H1 (cell line): ENCODE measurements around the gene HEBP1. TPM values are rescaled to one million over a fixed set of nuclear protein-coding genes. Genes with fewer than 3 reads are reported as not detected.

Source experiments
- CTCF ChIA-PET: fragments of 300-600 bp; sonication (Branson Sonifier 250); formaldehyde crosslinking; loops from one replicate; lab custom pipeline; 2021; ENCODE audit not compliant: partially characterized antibody; lab: Charles Lee
- POLR2A ChIA-PET: fragments of 300-600 bp; sonication (Branson Sonifier 250); formaldehyde crosslinking; loops from one replicate; lab custom pipeline; 2021; ENCODE audit warnings: inconsistent platforms; ENCODE audit not compliant: partially characterized antibody; lab: Charles Lee
- DNase-seq, 2 experiments: peaks; one replicate each; pipeline versions ENCODE4 v3.0.0 to v3.0.0-alpha.2; 2010 to 2022; ENCODE audit warnings: low spot score in 2 of 2, low read depth in 1 of 2, mixed read lengths in 1 of 2
- FAIRE-seq: peaks from 2 replicates; lab custom pipeline; 2011; peaks lifted over from hg19 to GRCh38; lab: Jason Lieb, UNC
- H2AFZ ChIP-seq: 2 replicates; pipeline ENCODE4 v1.8.1; 2012; ENCODE audit warnings: low read length, inconsistent platforms
- H2AK5ac ChIP-seq: 2 replicates; pipeline ENCODE4 v1.6.1; 2013; ENCODE audit warnings: low read depth, low read length
- H2BK120ac ChIP-seq: replicated peaks from 2 replicates; pipeline ENCODE3; 2013; ENCODE audit warnings: low read depth, low read length, inconsistent platforms
- H2BK12ac ChIP-seq: 2 replicates; pipeline ENCODE4 v1.6.1; 2013; ENCODE audit warnings: low read depth, low read length
- H2BK15ac ChIP-seq: 2 replicates; pipeline ENCODE4 v1.6.1; 2013; ENCODE audit warnings: low read length
- H2BK20ac ChIP-seq: 2 replicates; pipeline ENCODE4 v1.6.1; 2013; ENCODE audit warnings: low read length
- H2BK5ac ChIP-seq: 2 replicates; pipeline ENCODE4 v1.6.1; 2013; ENCODE audit warnings: low read depth, low read length
- H3K14ac ChIP-seq: 2 replicates; pipeline ENCODE4 v1.6.1; 2013; ENCODE audit warnings: inconsistent platforms; ENCODE audit not compliant: insufficient read length
- H3K18ac ChIP-seq: 2 replicates; pipeline ENCODE4 v1.6.1; 2013; ENCODE audit warnings: low read length; ENCODE audit errors: extremely low read depth
- H3K23ac ChIP-seq: 2 replicates; pipeline ENCODE4 v1.6.1; 2013; ENCODE audit warnings: inconsistent platforms; ENCODE audit not compliant: insufficient read length
- H3K23me2 ChIP-seq: 2 replicates; pipeline ENCODE4 v1.6.1; 2013; ENCODE audit warnings: low read depth, low read length
- H3K27ac ChIP-seq: 2 replicates; pipeline ENCODE4 v1.6.1; 2011; ENCODE audit warnings: low read depth, low read length, inconsistent platforms
- H3K27me3 ChIP-seq, 4 experiments: replicated peaks in 1 of 4; 1 replicate in 1 of 4; 2 replicates in 3 of 4; pipeline versions ENCODE4 v1.6.1 to v1.8.1; 2011 to 2013; ENCODE audit warnings: low read length in 3 of 4, mild to moderate bottlenecking in 3 of 4, inconsistent platforms in 2 of 4, mixed read lengths in 2 of 4, moderate library complexity in 1 of 4; ENCODE audit not compliant: control insufficient read depth in 3 of 4, insufficient read depth in 3 of 4; ENCODE audit errors: extremely low read depth in 1 of 4
- H3K36me3 ChIP-seq, 4 experiments: 2 replicates each; pipeline versions ENCODE4 v1.6.1 to v1.8.1; 2011 to 2013; ENCODE audit warnings: mild to moderate bottlenecking in 4 of 4, low read length in 3 of 4, moderate library complexity in 2 of 4, control low read depth in 1 of 4, inconsistent platforms in 1 of 4; ENCODE audit not compliant: insufficient read depth in 4 of 4, control insufficient read depth in 2 of 4
- H3K4ac ChIP-seq: replicated peaks from 2 replicates; pipeline ENCODE3; 2013; ENCODE audit warnings: low read length, low read depth, mixed read lengths, inconsistent platforms; ENCODE audit not compliant: insufficient read length
- H3K4me1 ChIP-seq, 4 experiments: replicated peaks in 1 of 4; 1 replicate in 1 of 4; 2 replicates in 3 of 4; pipeline versions ENCODE4 v1.6.1 to v1.8.1; 2011 to 2013; ENCODE audit warnings: low read length in 3 of 4, inconsistent platforms in 2 of 4, mixed read lengths in 1 of 4; ENCODE audit not compliant: insufficient read depth in 4 of 4, control insufficient read depth in 3 of 4
- H3K4me2 ChIP-seq, 2 experiments: 2 replicates each; pipeline versions ENCODE4 v1.6.1 to v1.8.1; 2011 to 2013; ENCODE audit warnings: low read depth in 2 of 2, low read length in 2 of 2, control low read depth in 1 of 2, inconsistent platforms in 1 of 2, mild to moderate bottlenecking in 1 of 2; ENCODE audit not compliant: insufficient read depth in 1 of 2
- H3K4me3 ChIP-seq, 4 experiments: fragments of 200-600, 300-600 bp in 1 of 4; sonication (generic), shearing (Covaris generic), sonication (Bioruptor Twin) in 1 of 4; 2 replicates each; pipeline versions ENCODE4 v1.5.1 to v1.8.1; 2011 to 2016; ENCODE audit warnings: low read length in 4 of 4, low read depth in 3 of 4, control low read depth in 2 of 4, inconsistent platforms in 2 of 4, mild to moderate bottlenecking in 2 of 4, mixed read lengths in 1 of 4, moderate library complexity in 1 of 4; ENCODE audit not compliant: insufficient read depth in 2 of 4; ENCODE audit errors: extremely low read depth in 1 of 4
- H3K56ac ChIP-seq: replicated peaks from 2 replicates; pipeline ENCODE3; 2013; ENCODE audit warnings: low read depth, mild to moderate bottlenecking, mixed read lengths, low read length, inconsistent platforms; ENCODE audit not compliant: insufficient read length
- H3K79me1 ChIP-seq: 2 replicates; pipeline ENCODE4 v1.6.1; 2013; ENCODE audit warnings: low read depth, low read length, control low read depth
- H3K79me2 ChIP-seq, 2 experiments: 2 replicates each; pipeline versions ENCODE4 v1.6.1 to v1.8.1; 2012 to 2013; ENCODE audit warnings: low read length in 2 of 2, mild to moderate bottlenecking in 2 of 2, inconsistent platforms in 1 of 2; ENCODE audit not compliant: insufficient read depth in 2 of 2, control insufficient read depth in 1 of 2
- H3K9ac ChIP-seq, 4 experiments: replicated peaks in 1 of 4; 1 replicate in 1 of 4; 2 replicates in 3 of 4; pipeline versions ENCODE4 v1.6.1 to v1.8.1; 2011 to 2013; ENCODE audit warnings: low read depth in 3 of 4, low read length in 3 of 4, control low read depth in 2 of 4, mild to moderate bottlenecking in 2 of 4, moderate library complexity in 2 of 4, inconsistent platforms in 1 of 4; ENCODE audit errors: extremely low read depth in 1 of 4
- H3K9me3 ChIP-seq, 2 experiments: 2 replicates each; pipeline versions ENCODE4 v1.6.1 to v1.8.1; 2012 to 2013; ENCODE audit warnings: mild to moderate bottlenecking in 2 of 2, moderate library complexity in 2 of 2, control low read depth in 1 of 2, inconsistent platforms in 1 of 2, low read depth in 1 of 2, low read length in 1 of 2, mixed read lengths in 1 of 2; ENCODE audit not compliant: insufficient read depth in 2 of 2
- H4K20me1 ChIP-seq, 2 experiments: replicated peaks in 1 of 2; 2 replicates each; pipeline versions ENCODE3 to v1.8.1; 2011 to 2013; ENCODE audit warnings: inconsistent platforms in 2 of 2, low read length in 2 of 2, mild to moderate bottlenecking in 1 of 2; ENCODE audit not compliant: insufficient read depth in 2 of 2, control insufficient read depth in 1 of 2
- H4K5ac ChIP-seq: 2 replicates; pipeline ENCODE4 v1.6.1; 2013; ENCODE audit warnings: low read length, low read depth, mixed read lengths, inconsistent platforms; ENCODE audit not compliant: insufficient read length
- H4K8ac ChIP-seq: 2 replicates; pipeline ENCODE4 v1.8.0; 2013; ENCODE audit warnings: mild to moderate bottlenecking, moderate library complexity, low read length, inconsistent platforms; ENCODE audit not compliant: insufficient read depth; ENCODE audit errors: extremely low read depth
- H4K91ac ChIP-seq: replicated peaks from 2 replicates; pipeline ENCODE3; 2013; ENCODE audit warnings: low read length, mixed read lengths, inconsistent platforms; ENCODE audit not compliant: insufficient read length
- CBX8 ChIP-seq: fragments of 300-800, 300-1000 bp; sonication (generic); IDR thresholded peaks from 2 replicates; pipeline ENCODE4 v1.7.1; 2016; ENCODE audit warnings: low read depth, low read length, borderline replicate concordance
- CHD2 ChIP-seq: IDR thresholded peaks from 2 replicates; pipeline ENCODE4 v1.6.1; 2012; ENCODE audit warnings: low read length, improper control_type of control experiment
- CTBP2 ChIP-seq: IDR thresholded peaks from 2 replicates; pipeline ENCODE4 v1.7.0; 2011; ENCODE audit warnings: borderline replicate concordance, mild to moderate bottlenecking, moderate library complexity, mixed read lengths, low read length; ENCODE audit not compliant: insufficient read depth, insufficient read length
- KDM1A ChIP-seq: fragments of 200-600, 300-600 bp; sonication (generic); IDR thresholded peaks from 2 replicates; pipeline ENCODE4 v1.7.1; 2016; ENCODE audit warnings: mild to moderate bottlenecking, low read length, borderline replicate concordance
- MAX ChIP-seq: IDR thresholded peaks from 2 replicates; pipeline ENCODE4 v1.6.1; 2012; ENCODE audit warnings: inconsistent platforms
- RBBP5 ChIP-seq: IDR thresholded peaks from 2 replicates; pipeline ENCODE4 v1.7.1; 2012; ENCODE audit warnings: low read depth, mild to moderate bottlenecking, inconsistent platforms, low read length, moderate library complexity, borderline replicate concordance
- RXRA ChIP-seq: IDR thresholded peaks from 2 replicates; pipeline ENCODE4 v1.6.1; 2011; ENCODE audit warnings: low read depth, mild to moderate bottlenecking, low read length, moderate library complexity; ENCODE audit not compliant: insufficient read depth
- SAP30 ChIP-seq: fragments of 300-600 bp; sonication (generic); IDR thresholded peaks from 2 replicates; pipeline ENCODE4 v1.7.1; 2012; ENCODE audit warnings: low read length, moderate library complexity, mild to moderate bottlenecking, inconsistent platforms; ENCODE audit not compliant: insufficient read depth, insufficient replicate concordance
- SUZ12 ChIP-seq: fragments of 200-600 bp; sonication (generic); IDR thresholded peaks from 2 replicates; pipeline ENCODE4 v1.6.1; 2012; ENCODE audit warnings: mild to moderate bottlenecking, inconsistent platforms, low read length, moderate library complexity, mixed read lengths
- WGBS, 2 experiments: shearing (Covaris generic) in 1 of 2; methylation state at CpG; one replicate each; pipeline versions ENCODE4 v1.1.6 to v1.1.7; 2013 to 2015; ENCODE audit warnings: low lambda C conversion rate in 2 of 2, mixed read lengths in 2 of 2, inconsistent platforms in 1 of 2, low coverage in 1 of 2, missing lambda C conversion rate in 1 of 2; ENCODE audit not compliant: insufficient replicate concordance in 2 of 2, insufficient coverage in 1 of 2, insufficient read length in 1 of 2; ENCODE audit errors: extremely low coverage in 1 of 2, missing lambda C conversion rate in 1 of 2; 5-methylcytosine and 5-hydroxymethylcytosine counted together
- polyA plus RNA-seq, 7 experiments: library from polyadenylated mRNA; depleted of rRNA in 3 of 7; stranded (reverse) in 5 of 7; unstranded in 2 of 7; fragments of >200 nt in 5 of 7; fragments of 200-250 nt in 2 of 7; gene quantifications; 1 replicate in 5 of 7; 2 replicates in 1 of 7; 4 replicates in 1 of 7; pipeline versions ENCODE4 v1.2.1 to v1.2.3, GENCODE V29; 2011 to 2013; ENCODE audit warnings: missing spikeins in 2 of 7, mixed read lengths in 2 of 7
- total RNA-seq: library from RNA; stranded (reverse); fragmentation: NEBNext Ultra II Directional; extraction: Animal tissue kit (Norgen Biotek cat#: 25700); gene quantifications from 2 replicates; pipeline ENCODE4 v1.2.1, GENCODE V29; 2021

HEBP1 gene
- total and polyA plus RNA-seq, 2 of the 8 experiments (the other 6 are each of a cell fraction or from before 2014, with no cell fraction given): 30.8 to 56.1 TPM

GRCh38 chr12:12996209-12996608 is 3.9 kb downstream of the HEBP1 start:
- Histone ChIP-seq H3K79me1 (no peaks in the 10 kb centered on the region; the same call in 1 of the 2 replicates), H3K4me1 (peaks cover 4 to 19% (median 11%) of the 10 kb centered on the region in 4 experiments; a peak in 5 of 7 replicates), H3K27me3 (no peaks in the 10 kb centered on the region), H3K9ac (no peak overlapping the region), H3K79me2 (peaks cover 0 to 41% of the 10 kb centered on the region in 2 experiments; a peak in 2 of 4 replicates), H3K36me3 (no peaks in the 10 kb centered on the region), H2AK5ac (no peak overlapping the region), H2BK5ac (no peak overlapping the region), H2AFZ (no peak overlapping the region), H2BK12ac (no peak overlapping the region), H2BK15ac (no peak overlapping the region), H3K9me3 (no peaks in the 10 kb centered on the region), H4K5ac (no peak overlapping the region), H4K8ac (no peak overlapping the region), H3K14ac (no peak overlapping the region), H3K18ac (no peak overlapping the region), H3K4ac (no peak overlapping the region), H3K27ac (no peak overlapping the region), H3K56ac (no peak overlapping the region), H3K4me2 (no peak overlapping the region), H4K20me1 (peaks cover 2 to 3% of the 10 kb centered on the region in 2 experiments), H3K23ac (no peak overlapping the region), H4K91ac (no peak overlapping the region), H3K4me3 (no peak overlapping the region), H2BK120ac (no peak overlapping the region), H2BK20ac (no peak overlapping the region), H3K23me2 (peaks cover 6% of the 10 kb centered on the region; the same call in 1 of the 2 replicates)
- DNase-seq (no peak), FAIRE-seq (no peak)
- TF ChIP-seq MAX: no peak
- TF ChIP-seq RBBP5: no peak
- no peak for TF ChIP-seq CHD2
- no peak for TF ChIP-seq SUZ12
- TF ChIP-seq RXRA: no peak
- TF ChIP-seq KDM1A: no peak
- TF ChIP-seq CTBP2: no peak
- TF ChIP-seq SAP30: no peak
- TF ChIP-seq CBX8: no peak
- WGBS, 2 experiments: 96% methylated on average over 3 of the region's 3 CpGs; no CpG with 5 or more reads in 1 of the 2 experiments
- ChIA-PET POLR2A (no interaction called here), CTCF (interaction anchor here (0.7 to 4.0 kb wide), 3 partner anchors 10 to 212 kb away, joined by 3 to 36 read pairs (median 4); no protein-coding TSS in a partner anchor)
